ENCODE data around the gene PTPRR.

Gene PTPRR

DNA sequence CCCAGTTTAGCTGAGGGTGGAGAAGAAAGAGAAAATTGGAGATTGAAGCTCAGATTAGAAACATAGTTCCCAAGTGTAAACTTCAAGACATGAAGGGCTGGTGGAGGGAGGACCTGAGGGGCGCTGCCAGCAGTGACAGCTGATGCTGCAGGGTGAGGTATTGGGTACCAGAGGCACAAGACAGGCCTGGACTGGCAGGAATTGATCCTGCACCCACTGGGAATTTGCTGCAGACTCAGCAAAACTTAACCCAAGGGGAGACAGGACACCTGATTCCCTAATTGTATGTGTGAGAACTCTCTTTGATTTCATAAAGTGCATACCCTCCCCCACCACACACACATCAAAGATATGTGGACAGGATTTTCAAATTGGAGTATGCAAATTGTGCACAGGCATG is 11.6 kb downstream of the PTPRR start:
- no peak for DNase-seq

DNA sequence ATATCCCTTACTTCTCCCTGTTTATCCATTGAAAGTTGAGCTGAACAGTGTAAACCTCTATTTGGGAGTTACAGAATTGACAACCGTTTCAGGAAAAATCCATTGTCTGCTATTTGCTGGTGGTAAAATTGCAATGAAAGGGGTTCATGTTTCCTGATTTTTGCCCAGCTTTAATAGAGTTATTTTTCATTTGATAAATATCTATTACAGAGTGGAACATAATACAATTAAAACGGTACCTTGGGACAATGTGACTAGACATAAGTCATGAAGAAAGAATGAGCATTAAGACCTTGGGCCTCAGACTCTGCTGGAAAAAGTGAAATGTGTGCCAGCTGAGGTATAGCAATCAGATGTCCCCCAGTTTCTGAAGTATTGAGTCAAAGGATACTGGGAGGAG is 13.1 kb downstream of the PTPRR start:
- DNase-seq: no peak

DNA sequence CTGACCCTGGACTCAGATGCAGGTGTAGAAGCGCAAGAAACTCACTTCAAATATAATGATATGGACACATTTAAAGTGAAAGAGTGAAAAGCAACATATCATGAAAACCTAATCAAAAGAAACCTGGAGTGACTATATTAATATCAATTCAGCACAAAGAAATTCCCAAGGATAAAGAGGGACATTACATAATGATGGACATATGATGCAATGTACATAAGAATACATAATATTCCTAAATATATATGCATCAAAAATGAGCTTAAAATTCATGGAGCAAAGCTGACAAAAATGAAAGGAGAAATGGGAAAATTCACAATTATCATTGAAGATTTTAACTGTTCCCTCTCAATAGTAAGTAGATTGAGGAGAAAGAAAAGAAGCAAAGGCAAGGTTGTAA is 24.6 kb downstream of the PTPRR start:
- no peak for DNase-seq

DNA sequence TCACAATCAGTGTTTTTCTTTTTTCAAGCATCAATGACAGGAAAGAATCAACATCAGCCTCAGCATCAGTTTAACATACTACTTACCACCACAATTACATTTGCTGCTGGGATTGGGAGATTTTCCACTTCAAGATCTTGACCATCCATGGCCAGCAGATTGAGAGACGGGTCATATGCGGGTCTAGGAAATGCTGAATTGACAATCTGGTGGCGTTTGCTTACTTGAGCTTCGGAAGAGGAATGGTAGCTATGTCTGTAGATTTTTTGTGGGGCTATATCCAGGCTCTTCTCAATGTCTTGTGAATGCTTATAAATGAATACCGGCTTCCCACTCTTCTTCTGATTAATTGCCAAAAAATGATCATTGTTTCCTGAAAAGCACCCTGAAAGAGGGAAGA is 27.9 kb downstream of the PTPRR start:
- DNase-seq: no peak

DNA sequence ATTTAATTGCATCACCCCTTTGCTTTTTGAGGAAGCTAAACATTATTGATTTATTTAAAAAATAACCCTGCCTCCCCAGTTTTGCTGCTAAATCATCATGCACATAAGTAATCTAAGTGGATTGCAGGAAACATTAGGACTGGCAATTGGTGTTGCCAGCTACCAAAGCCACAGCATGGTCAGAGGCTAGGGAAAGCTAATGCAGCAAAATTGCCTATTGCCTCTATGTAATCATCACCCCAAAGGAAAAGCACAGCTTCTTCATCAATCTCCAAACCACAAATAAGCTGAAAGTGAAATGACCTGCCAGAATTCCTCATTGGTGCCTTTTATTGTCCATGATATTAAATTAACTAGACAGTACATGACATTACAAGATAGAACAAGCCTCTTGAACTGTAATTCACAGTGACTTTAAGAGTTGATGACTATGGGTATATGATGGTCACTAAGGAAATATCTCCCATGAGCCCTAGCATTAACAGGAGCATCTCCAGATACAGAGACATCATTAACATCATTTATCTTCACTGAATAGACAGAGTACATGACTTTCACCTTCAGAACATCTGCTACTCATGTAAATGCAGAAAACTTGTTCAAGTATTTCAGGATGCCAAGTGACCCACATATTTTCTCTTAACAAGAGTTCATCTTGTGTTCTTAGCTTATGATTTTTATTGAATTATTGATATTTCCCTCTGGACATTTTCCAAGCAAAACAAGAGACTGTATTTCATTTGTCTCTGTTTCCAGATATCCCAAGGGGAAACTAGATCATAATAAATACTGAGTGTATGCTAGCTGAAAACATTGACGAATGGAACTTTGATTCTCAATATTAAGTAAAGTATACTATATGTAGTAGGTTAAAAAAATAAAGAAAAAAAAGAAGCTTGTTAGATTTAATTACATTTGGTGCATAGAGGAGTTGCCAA is 29.4 kb downstream of the PTPRR start:
- no peak for DNase-seq

DNA sequence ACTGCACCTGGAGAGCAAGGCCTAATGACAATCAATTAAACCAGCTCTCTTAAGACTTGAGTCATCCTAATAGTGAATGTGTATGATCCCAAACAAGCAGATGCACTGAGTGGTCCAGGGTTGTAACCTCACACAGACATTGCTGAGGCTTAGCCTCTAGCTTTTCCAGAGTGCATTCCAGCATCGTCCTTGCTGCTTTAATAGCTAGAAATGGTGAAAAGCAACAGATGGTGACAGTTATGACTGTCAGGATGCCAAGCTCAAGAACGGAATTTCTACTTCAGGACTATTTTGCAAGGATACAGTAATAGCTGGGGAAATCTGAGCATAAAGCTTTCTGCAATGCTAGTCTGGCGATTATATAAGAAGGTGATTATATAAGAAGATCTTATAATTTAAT is 34.6 kb downstream of the PTPRR start:
- DNase-seq: no peak

DNA sequence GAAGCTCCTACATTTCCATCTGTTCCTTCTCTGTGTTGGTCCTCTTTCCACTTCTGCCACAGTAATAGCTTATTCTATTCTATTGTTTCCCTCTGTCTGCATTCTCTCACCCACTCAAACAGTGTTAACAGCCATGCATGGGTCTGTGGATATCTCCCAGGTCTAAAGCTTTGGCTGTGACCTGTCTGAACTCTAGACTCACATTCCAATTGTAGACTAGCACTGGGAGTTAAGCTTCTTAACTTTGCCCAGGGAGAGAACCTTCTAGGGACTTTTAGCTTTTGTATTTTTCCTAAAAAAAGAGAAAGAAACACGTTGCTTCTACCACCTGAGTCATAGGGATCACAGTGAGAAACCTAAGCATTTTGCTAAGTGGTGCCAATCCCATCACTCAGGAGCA is 36.7 kb downstream of the PTPRR start:
- no peak for DNase-seq

DNA sequence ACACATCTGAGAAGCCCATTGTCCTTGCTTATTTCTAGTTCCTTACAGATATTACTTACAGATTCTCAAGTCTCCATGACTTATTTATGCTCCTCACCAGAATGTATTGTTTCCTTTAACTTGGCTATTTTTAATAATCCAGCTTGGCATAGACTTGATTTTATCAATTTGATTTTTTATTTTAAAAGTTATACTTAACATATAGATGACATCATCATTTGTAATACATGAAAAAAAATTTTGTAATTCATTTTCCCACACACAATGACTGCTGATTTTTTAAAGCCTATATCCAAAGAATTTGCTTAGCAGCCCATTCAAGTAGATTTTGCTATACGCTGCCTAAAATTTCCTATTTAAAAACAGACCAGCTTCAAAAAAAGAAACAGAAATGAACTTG is 39.8 kb downstream of the PTPRR start:
- no peak for DNase-seq

DNA sequence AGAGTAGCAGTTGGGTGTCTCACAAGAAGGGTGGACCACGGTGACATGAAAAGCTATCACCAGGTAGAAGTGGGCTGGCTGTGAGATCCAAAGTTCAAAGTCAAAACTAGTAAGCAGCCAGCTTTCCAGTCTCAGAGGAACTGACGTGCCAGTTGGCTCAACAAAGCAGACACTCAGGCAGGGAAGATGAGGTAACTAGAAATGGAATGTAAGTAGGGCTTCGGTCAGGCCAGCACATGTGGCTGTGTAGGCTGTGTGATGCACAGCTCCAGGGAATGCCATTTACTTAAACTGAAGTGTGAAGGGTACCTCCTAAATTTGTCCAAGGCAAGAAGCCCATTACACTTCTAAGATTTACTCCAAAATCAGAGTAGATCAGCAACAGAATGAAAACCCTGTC is 43.6 kb downstream of the PTPRR start:
- DNase-seq: no peak

DNA sequence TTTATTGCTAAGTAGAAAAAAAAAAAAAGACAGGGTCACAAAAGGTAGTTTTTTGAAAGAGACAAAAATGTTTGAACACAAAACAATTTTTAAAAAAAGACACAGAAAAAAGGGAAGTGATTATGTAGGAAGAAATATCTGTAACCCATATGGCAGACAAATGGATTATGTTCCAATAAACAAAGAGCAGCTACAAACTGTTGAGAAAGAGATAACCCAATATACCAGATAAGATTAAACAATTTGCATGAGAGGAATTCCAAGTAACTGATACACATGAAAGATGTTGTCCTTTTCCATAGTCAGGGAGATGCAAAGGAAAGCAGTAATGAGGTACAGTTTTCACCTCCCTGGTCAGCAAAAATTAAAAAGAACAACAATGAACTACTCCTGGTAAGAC is 44.9 kb downstream of the PTPRR start:
- no peak for DNase-seq

DNA sequence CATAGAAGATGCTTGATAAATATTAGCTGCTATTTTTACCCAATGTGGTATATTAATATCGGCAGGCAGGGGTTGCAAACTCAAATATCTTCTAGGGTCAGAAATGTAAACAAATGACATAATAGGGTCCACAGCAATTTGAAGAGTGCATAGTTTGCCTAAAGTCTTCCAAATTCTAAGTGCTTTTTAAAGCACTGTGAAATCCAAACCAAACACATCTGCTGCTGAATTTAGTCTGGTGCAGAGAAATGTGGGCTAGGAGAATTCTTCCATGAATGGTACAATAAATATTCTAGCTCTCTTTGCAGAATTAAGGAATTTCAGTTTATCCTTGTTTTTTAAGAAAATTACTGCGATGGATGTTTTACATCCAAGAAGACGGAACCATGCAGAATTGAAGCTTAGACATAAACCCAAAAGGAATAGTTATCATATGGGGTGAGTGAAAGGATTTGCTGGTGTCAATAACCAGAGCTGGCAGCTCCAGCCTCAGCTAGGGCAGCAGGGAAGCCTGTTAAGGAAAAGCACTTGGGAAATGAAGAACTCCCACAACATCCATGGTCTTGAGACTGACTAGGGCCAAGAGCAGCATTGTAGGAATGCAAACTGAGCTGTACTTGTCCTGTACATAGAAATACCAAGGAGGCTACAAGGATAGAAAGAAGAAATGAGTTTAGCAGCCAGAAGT is 65.5 kb downstream of the PTPRR start:
- no peak for DNase-seq

DNA sequence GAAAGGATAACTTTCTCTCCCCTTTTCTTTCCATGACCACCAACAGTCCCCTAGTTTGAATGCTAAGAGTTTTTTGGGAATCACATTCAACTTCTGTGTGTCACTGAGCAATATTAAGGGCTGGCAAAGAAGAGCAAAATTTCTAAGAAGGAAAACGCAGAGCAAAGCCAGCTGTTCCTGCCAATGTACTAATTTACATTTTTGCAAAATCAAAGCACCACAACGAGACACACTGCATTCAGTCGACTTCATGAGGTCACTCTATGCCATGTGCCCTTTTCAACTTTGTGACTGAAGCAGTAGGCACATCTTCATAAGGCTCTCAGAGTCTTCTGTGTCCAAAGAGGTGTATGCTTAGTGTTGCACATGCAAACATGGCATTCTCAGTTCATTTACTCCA is 66.4 kb downstream of the PTPRR start:
- DNase-seq: no peak

DNA sequence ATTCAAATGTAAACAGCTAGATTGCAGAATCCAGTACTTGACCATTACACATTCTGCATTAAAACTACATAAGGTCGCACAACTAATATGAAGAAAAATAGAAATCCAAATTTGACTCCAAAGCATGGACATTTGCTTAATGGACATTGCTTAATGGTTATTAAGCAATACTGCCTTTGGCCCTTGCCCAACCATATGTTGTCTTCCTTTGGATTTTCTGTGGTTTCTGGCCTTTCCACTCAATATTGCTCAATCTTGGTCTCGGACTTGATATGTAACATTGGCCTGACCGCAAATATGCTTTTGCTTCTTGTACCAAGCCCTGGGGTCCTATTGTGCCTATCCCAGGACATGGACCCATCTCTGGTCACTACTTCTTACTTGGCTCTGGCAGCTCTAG is 67.2 kb downstream of the PTPRR start:
- DNase-seq: no peak

DNA sequence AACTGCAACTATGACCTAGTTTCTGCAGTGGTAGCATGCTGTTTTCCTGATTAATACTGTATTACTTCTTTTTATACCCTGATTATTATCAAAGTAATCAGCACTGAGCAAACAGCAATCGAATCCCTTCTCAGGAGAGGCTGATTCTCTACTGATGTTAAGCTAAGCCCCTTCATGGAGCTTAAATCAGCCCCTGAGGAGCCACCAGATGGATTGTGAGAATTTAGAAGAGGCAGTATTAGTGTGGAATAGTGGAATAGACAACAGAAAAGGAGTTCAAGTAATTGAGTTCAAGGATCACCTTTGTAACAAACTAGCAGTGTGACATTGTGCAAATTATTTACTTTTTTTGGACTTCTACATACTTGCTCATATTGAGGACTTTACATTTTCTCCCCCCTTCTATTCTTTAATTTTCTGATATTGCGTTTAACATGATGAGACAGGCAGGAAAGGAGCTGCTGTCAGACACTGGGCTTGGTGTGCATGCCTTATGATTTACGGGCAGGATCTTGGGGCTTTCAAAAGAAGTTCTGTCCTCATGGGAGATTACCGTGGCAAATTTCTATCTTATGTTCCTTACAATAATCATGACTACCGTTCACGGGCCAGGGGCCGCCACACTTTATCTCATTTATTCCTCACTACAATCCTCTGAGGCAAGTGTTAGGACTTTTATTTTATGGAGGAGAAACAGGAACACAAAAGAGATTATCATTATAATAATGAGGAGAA is 68.0 kb downstream of the PTPRR start:
- no peak for DNase-seq

DNA sequence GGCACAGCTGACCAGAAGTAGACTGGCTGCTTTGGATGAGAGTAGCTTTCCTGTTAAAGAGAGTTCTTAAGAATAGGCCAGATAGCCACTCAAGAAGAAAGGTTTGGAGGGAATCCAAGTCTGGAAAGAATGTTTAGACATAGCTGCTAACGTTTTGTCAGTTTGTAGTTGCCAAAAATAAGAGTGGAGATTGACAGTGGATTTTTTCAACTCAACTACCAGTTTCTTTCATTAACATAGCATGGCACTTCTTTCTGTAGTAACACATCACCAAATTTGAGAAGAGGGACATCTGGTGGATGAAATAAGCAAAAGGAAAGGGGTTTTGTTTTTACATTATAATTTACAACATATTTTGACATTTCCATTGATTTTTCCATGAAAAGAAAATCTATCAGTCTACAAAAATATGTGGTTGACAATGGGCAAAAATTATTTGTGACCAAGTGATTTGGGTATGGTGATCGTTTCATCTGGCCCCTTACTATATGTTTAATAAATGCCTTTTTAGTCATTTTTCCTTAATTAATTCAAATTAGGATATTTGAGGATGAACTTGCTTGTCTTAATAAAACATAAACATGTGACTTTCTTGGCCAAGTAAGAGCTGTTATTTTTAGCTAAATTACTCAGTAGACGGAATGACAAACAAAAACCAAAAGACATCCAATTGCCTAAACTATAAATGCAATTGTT is 71.1 kb downstream of the PTPRR start:
- no peak for DNase-seq

DNA sequence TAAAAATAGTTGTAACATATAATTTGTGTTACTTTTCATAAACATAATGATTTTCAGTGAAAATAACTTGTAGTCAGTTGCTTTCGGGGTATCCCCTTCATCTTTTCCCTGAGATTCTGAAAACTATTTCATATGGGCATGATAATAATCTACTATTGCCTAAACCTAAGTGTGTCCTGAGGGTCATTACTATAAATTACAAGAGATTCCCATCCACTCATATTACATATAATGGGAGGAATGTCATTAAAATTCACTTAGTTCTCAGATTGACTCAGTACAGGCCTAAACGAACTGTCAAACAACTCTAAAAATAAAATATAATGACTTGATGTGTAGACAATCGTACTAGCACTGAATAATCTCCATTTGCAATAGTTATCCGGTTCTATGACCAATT is 72.7 kb downstream of the PTPRR start:
- no peak for DNase-seq

DNA sequence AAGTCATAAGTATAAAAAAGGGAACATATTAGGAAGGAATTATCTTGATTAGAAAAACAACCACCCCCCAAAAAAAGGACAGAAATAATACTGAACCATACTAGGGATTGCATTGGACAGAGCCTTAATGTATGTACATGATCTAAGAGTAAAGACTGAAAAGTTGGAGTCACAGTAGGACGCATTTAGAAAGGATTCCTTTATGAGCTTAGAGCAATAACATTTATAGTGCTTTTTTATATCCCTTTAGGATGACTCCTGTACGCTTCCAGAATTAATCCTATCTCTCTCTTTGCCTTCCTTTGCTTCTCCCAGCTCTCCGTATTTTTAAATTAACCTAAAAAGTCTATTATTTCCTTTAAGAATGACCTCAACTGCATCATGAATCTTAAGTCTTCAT is 75.3 kb downstream of the PTPRR start:
- no peak for DNase-seq

DNA sequence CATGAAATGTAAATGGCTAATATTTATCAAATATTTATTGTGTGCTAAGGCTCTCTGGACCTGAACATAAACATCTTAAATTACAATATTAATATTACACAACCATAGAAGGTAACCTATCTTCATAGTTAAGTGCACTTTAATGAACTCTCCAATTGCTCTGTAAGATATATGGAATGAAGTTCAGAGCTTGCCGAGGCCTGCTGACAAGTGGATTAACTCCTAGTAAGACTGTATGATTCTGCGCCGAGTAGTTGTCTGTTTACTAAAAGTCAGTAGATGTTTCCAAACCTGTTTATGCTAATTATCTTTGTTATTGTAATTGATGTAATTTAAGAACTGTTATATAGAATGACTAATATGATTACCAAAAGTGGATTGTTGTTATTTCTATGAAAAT is 77.2 kb downstream of the PTPRR start:
- no peak for DNase-seq

DNA sequence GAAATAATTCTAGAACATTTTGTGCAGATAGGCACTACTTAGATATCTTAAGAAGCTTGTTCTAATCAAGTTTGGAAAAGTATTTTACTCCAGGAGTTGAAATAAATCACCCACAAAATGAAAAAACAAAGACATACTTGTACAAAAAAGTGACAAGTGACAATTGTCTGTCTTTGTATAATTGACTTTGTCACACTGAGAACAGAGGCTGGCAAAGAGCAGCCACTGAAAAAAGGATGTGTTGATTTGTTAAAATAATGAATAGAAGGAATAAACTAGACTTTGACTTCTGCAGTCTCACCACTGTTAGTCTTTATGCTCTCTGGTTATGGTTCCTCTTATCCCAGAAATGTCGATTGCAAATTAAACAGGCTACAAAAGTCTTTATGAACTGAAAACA is 77.6 kb downstream of the PTPRR start:
- DNase-seq: no peak

DNA sequence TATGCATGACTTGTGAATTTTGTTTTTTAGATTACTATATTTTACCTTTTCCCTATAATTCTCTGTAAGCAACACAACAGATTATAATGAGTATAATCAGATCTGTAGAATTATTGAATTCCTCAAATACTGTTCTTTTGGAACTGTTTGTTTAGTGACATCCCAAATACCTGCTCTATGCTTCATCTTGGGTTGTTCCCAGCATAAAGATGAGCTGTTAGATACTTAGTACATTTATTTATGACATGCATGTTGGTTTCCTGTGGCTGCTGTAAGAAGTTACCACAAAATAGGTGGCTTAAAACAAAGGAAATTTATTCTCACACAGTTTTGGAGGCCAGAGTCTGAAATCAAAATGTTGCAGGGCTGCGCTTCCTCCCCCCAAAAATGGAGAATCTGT is 78.4 kb downstream of the PTPRR start:
- DNase-seq: no peak

DNA sequence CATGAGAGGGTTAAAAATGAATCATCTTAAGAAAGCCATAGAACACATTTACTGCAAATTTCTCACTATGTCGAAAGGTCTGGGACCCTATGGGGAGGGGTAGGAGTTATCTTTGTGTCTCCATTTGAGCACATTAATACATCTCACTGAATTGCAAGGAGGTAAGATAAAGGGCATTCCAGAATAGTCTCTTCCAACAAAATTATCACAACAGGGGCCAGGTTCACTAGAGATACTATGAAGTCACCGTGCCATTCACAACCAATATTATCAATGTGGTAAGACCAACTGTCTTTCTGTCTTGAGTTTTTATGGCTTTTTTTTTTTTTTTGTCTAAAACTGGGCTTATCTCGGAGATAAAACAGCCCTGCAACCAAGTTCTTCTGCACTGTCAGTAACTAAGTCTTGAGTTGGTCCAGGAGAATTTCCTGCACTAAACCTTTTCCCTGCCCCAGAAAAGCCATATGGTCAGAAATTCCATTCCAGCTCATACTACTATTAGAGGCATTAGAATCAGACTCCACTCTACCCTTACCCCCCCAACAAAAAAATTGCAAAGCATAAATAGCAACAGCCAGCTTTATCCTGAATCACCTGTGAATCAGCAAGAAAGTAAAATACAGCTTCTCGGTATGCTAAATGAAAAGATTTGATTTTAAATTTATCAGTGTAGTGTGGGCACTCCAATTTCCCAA is 79.7 kb downstream of the PTPRR start:
- no peak for DNase-seq

DNA sequence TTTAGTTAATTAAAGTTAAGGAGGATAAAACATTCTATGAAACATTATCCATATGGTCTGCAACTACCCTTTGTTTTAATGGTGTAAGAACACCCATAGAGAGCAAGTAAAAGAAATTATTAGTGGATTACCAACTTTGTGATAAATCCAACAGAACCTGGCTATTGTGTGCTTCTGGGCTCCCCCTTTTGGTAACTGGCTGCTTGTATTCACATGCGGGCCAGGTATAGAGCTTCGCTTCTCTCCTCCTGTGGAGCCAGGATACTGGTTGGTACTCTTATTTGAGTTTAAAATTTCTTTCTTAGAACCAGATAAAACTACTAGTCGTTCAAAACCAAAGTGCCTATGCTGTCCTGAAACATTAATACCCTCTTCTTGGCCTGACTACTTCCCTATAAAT is 81.0 kb downstream of the PTPRR start:
- DNase-seq: no peak

DNA sequence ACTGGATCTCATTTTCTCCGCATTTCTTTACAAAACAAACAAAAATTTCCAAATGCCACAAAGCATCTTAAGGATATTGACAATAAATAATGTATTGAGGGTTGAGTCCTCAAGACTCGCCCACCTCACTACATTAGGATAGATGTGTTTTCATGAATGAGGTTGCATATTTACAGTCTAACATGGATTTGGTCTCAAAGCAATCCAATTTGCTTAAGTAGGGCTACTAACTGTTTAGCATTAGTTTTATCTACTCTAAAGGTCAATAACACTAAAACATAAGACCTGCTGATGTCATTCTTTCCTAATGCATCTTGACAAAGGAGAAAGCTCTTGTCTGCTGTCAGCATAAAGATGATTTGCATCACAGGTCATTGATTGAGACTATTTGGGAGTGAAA is 82.4 kb downstream of the PTPRR start:
- DNase-seq: no peak

Measured in effector CD4-positive, alpha-beta T cell (primary cell).